SW480 (cell line): Measurements from ENCODE around the gene OTUB1.

Experiments used
- DNase-seq: peaks from one replicate; pipeline ENCODE4 v3.0.0-alpha.2; 2016; ENCODE audit warnings: low spot score

OTUB1 gene

GRCh38 chr11:64005691-64006090 is 19.5 kb downstream of the OTUB1 start:
- no peak for DNase-seq

- DNase-seq = no peak
These were observed 20.2 kb downstream of the OTUB1 start for GRCh38 chr11:64006398-64006797.

DNA sequence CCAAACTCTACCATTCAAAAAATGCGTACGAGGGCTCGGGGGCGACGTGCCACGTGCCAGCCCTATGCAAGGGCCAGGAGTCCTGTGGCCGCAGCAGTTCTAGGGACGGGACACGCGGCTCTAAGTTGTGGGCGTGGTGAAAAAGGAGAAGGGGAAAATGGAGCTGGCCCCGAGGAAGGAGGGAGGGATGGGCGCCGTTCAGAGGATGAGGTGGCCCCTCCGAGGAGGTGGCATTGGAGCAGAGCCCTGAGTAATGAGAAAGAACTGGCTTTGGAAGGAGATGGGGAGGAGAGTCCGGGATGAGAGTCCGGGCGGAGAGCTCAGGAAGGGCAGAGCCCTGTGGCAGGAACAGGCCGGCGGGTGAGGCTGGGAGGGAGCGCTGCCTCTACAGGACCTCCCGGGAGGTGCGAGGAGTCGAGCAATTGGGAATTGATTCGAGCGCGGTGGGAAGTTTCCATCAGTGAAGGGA is 21.0 kb downstream of the OTUB1 start:
- peak; percentile 66 for DNase-seq

DNA sequence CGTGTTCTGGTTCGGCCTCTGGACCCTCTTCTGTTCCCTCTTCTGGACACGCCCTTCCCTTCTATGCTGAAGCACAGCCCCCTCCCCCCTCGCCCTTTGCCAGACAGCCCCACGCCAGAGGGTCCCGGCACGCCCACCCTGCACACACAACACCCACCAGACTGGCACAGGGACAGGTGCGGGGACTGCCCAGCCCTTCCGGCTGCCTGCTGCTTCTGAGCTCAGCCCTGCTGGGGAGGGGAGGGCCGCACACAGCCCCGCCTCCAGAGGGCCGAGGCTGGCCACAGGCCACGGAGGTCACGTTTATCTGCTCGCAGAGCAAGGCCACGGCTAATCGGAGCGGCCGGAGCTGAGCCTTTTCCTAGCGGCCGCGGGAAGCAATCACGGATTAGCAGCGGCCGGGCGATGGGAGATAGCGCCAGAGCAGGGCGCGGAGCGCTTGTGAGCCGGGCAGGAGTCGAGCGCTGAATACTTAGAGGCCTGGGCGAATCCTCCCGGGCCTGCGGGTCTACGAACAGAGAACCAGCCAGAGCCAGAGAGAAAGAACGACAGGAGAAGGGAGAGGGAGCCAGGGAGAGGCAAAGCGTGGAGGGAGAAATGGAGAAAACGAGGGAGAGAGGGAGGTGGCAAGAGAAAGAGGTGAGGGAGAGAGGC is 21.5 kb downstream of the OTUB1 start:
- peak; percentile 73 for DNase-seq

GRCh38 chr11:64008283-64008913 is 22.2 kb downstream of the OTUB1 start:
- DNase-seq = no peak

- no peak for DNase-seq
These were observed 22.8 kb downstream of the OTUB1 start for GRCh38 chr11:64008914-64009633.

DNA sequence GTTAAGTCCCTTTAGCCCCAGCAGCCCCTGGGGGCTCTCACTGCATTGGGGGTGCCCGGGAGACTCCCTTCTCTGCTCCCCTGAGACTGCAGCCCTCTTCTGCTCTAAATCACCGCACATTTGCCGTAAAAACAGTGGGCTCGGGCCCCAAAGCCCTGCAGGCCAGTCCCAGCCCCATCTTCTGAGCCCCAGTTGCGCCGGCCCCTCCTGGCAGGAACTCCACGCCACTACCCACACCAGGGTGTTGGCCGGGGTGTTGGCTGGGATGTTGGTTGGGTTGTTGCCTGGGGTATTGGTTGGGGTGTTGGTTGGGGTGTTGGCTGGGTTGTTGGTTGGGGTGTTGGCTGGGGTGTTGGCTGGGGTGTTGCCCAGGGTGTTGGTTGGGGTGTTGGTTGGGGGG is 23.5 kb downstream of the OTUB1 start:
- DNase-seq = no peak

- DNase-seq = no peak
These were observed 24.5 kb downstream of the OTUB1 start for GRCh38 chr11:64010783-64011182.

GRCh38 chr11:64011371-64011770 is 25.1 kb downstream of the OTUB1 start:
- DNase-seq = no peak

GRCh38 chr11:64013141-64013896 is 27.1 kb downstream of the OTUB1 start:
- no peak for DNase-seq

DNA sequence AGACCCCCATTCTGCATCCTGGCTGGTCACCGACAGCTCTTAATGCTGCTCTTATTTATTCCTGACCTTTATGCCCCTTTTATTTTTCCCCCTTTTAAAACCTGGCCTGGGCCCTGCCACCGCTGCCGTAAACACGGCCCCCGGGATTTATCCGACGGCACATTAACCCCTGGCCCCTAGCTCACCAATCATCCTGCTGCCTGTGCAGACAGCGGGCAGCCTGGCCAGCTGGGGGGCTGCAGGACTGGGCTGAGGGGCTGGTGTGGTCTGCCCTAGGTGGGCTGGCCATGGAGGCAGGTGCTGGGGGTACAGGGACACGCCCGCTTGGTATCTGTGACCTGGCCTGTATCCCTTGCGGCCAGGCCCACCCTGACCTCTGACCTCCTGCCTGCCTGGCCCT is 28.1 kb downstream of the OTUB1 start:
- DNase-seq = no peak

DNA sequence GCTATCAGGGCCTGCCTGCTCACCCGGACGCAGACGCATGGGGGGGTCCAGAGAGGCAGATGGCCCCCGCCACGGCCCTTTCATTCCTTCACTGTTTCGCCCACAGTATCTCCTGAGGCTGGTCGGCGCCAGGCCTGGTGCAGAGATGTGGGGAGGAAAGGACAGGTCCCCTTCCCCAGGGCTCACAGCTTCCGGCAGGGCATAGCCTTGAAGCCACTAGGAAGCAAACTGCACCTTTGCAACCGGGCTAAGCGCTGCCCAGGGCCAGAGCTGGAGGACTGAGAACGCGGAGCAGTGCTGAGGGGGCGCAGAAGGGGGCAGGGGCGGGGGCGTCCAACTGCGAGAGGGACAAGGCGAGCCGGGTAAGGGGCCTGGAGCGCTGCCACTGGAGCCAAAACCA is 29.3 kb downstream of the OTUB1 start:
- DNase-seq = no peak

GRCh38 chr11:64015935-64016845 is 30.0 kb downstream of the OTUB1 start:
- DNase-seq = no peak

DNA sequence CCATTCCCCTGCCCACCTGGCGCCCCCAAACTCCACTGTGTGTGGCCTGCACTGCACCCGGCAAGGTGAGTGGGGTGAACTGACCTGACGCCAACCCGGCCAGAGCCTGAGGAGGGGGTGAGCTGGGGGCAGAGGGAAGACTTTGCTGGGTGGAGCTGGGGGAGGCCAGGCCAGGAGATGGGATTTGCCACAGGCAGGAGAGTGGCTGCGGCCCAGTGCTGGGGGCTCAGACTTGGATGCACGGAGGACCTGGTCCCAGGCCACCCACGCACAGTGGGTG is 31.6 kb downstream of the OTUB1 start:
- DNase-seq = no peak

DNA sequence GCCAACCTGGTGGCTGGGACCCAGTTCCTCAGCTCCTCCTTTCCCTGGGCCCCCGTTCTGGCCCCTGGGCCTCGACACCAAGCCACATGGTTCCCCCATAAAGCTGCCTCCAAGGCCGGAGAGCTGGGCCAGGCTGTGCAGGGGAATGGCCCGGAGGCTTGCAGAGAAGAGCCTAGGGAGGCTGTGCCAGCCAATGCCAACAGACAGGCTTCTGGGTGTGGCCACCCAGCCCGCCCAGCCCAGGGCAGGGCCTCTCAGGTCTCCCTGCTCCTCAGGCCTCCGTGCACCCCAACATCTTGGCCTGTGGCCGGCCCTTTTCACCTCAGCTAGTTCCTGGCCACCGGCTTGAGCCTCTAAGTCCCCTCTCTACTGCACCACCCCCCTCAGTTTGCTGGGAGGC is 32.1 kb downstream of the OTUB1 start:
- DNase-seq = no peak

DNA sequence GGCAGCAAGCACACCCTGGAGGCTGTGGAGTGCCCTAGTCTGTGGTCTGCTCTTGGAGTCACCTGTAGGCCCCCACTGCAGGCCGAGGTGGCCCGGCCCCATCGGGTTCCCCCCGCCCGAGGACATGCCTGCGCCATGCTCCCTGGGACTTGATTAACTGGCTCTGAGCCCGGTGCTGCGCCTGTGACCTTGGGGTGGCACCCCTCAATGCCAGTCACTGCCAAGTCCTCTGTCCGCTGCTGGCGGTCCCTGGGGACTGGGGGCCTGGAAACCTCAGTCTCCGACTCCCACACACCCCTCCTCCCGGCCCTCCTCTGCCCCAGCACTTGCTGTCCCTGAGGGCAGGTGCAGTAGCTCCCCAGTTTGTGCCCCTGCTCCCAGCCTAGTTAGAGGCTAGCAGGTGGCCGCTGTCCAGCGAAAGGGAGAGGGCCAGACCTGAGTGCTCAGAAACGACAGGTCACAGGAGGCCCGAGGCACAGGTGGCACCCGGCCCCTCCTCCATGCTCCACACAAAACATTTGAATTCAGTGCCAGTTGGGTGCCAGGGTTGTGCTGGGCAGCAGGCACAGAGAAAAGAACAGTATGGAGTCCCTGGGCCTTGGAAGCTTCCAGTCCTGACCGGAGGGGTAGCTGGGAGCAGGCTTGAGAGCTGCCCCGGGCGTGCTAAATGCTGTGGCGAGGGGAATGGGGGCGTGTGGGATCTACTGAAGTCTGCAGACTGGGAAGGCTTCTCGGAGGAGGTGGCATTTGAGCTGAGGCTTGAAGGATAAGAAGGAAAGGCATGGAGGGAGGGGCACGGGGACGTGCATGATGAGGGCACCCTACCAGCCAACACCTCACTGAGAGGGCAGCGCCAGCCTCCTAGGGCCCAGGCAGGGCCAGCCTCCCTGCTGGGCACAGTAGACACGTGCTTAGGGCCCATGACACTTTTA is 33.1 kb downstream of the OTUB1 start:
- DNase-seq = no peak

DNA sequence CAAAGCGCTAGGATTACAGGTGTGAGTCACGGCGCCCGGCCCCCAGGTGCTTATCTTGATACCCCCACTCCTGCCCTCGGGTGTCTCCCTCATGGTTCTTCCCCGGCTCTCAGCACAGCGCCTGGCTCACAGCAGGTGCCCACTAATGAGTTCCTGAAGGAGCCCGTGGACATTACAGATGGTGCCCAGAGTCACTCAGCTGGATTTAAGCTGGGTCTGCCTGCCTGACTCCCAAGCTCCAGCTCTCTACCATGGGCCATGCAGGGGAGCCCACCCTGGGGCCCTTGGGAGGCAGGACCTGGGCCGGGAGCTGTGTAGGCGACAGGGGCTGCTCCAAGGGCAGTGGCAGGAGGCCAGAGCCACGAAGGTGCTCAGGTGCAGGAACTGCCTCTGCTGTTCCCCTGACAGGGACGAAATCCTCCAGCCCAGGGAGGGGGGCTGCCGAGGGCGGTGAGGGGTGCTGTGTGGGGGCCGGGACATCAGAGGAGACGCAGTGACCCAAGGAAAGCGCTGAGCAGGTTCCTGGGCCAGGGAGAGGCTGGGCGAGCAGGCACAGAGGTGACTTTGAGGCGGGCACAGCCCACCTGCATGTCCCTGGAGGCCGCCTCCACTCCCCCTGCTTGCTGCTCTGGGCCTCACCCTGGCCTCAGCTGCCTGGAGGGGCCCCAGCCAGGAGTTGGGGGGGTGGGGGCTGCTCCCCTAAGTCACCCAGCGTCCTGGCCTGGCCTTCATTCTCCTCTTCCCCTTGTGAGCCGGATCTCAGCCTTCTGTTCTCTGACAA is 34.9 kb downstream of the OTUB1 start:
- no peak for DNase-seq

- no peak for DNase-seq
These were observed 35.5 kb downstream of the OTUB1 start for GRCh38 chr11:64021757-64022093.

- no peak for DNase-seq
These were observed 36.0 kb downstream of the OTUB1 start for GRCh38 chr11:64022125-64022784.
